HG03103 (cell line): ENCODE measurements around the gene EPX.

Source experiments
- ATAC-seq: cut with Tn5 transposase; IDR thresholded peaks from one replicate; pipeline ENCODE4 v1.9.1; 2021; ENCODE audit warnings: low read depth; ENCODE audit not compliant: unreplicated experiment

EPX gene

GRCh38 chr17:58184308-58184985 lies 8.1 kb upstream of the EPX start:
- ATAC-seq = no peak

GRCh38 chr17:58184986-58185761 lies 7.4 kb upstream of the EPX start:
- ATAC-seq = no peak

GRCh38 chr17:58186591-58186990 lies 5.9 kb upstream of the EPX start:
- no peak for ATAC-seq

GRCh38 chr17:58187063-58187462 lies 5.5 kb upstream of the EPX start:
- ATAC-seq = no peak

- no peak for ATAC-seq
These were observed 4.9 kb upstream of the EPX start for GRCh38 chr17:58187675-58188074.

- no peak for ATAC-seq
These were observed 2.9 kb upstream of the EPX start for GRCh38 chr17:58189436-58190146.

GRCh38 chr17:58191241-58191896 lies 1.2 kb upstream of the EPX start:
- ATAC-seq = no peak

GRCh38 chr17:58193641-58194255 lies 1.2 kb downstream of the EPX start:
- no peak for ATAC-seq

- no peak for ATAC-seq
These were observed 3.1 kb downstream of the EPX start for GRCh38 chr17:58195518-58196123.

- no peak for ATAC-seq
These were observed 4.1 kb downstream of the EPX start for GRCh38 chr17:58196610-58197009.

GRCh38 chr17:58200024-58200633 lies 7.6 kb downstream of the EPX start:
- ATAC-seq = no peak

- no peak for ATAC-seq
These were observed 10.3 kb downstream of the EPX start for GRCh38 chr17:58202859-58203258.

- no peak for ATAC-seq
These were observed 12.3 kb downstream of the EPX start for GRCh38 chr17:58204796-58205195.

- no peak for ATAC-seq
These were observed 13.4 kb downstream of the EPX start for GRCh38 chr17:58205936-58206335.

GRCh38 chr17:58207451-58207850 lies 14.9 kb downstream of the EPX start:
- no peak for ATAC-seq

- no peak for ATAC-seq
These were observed 15.8 kb downstream of the EPX start for GRCh38 chr17:58208344-58208743.

GRCh38 chr17:58210922-58211321 lies 18.4 kb downstream of the EPX start:
- no peak for ATAC-seq

- ATAC-seq = no peak
These were observed 23.2 kb downstream of the EPX start for GRCh38 chr17:58215685-58216084.

- ATAC-seq = no peak
These were observed 25.2 kb downstream of the EPX start for GRCh38 chr17:58217766-58218165.
